B cell (primary cell): ENCODE data around the gene UBR4. TPM values are rescaled to one million over a fixed set of nuclear protein-coding genes. Genes with fewer than 3 reads are reported as not detected.

Experiments used
- ATAC-seq: fragments of 200-7000 bp; cut with Tn5 transposase; one replicate; pipeline ENCODE4 v1.10.0; 2021; ENCODE audit warnings: low read depth, mild to moderate bottlenecking, moderate number of reproducible peaks, moderate library complexity
- CTCF ChIA-PET: fragments of 350-600 bp; sonication (Branson Sonifier 250); formaldehyde crosslinking; loops from one replicate; lab custom pipeline; 2021; ENCODE audit warnings: antibody characterized with exemption, inconsistent platforms; lab: Charles Lee
- POLR2A ChIA-PET: fragments of 350-600 bp; sonication (Branson Sonifier 250); formaldehyde crosslinking; loops from one replicate; lab custom pipeline; 2021; ENCODE audit warnings: antibody characterized with exemption; lab: Charles Lee
- DNase-seq: peaks from one replicate; pipeline ENCODE4 v3.0.0; 2013
- H2AFZ ChIP-seq: 2 replicates; pipeline ENCODE4 v1.6.1; 2012; ENCODE audit warnings: mild to moderate bottlenecking, low read depth, low read length; ENCODE audit not compliant: insufficient read depth, poor library complexity, severe bottlenecking
- H3K27ac ChIP-seq, 2 donors: 1 replicate in 1 of 2; 2 replicates in 1 of 2; pipeline ENCODE4 v1.5.1; 2012 to 2013; ENCODE audit warnings: low read length in 2 of 2, mild to moderate bottlenecking in 2 of 2, moderate library complexity in 1 of 2
- H3K27me3 ChIP-seq, 4 experiments: fragments of 200-600 bp in 1 of 4; sonication (generic) in 1 of 4; replicated peaks in 1 of 4; 1 replicate in 2 of 4; 2 replicates in 2 of 4; pipeline versions ENCODE4 v1.6.1 to v1.7.0; 2013 to 2016; ENCODE audit warnings: low read length in 3 of 4, mild to moderate bottlenecking in 2 of 4, mixed read lengths in 1 of 4, moderate library complexity in 1 of 4; ENCODE audit not compliant: insufficient read depth in 4 of 4, control insufficient read depth in 3 of 4; ENCODE audit errors: control extremely low read depth in 1 of 4
- H3K36me3 ChIP-seq, 2 experiments: replicated peaks in 1 of 2; 1 replicate in 1 of 2; 2 replicates in 1 of 2; pipeline versions ENCODE4 v1.6.1 to v1.7.1; 2013; ENCODE audit warnings: low read length in 1 of 2; ENCODE audit not compliant: insufficient read depth in 2 of 2, control insufficient read depth in 1 of 2; ENCODE audit errors: control extremely low read depth in 1 of 2, extremely low read depth in 1 of 2
- H3K4me1 ChIP-seq, 2 donors: fragments of 200-600 bp in 1 of 2; sonication (generic) in 1 of 2; 1 replicate in 1 of 2; 2 replicates in 1 of 2; pipeline versions ENCODE4 v1.5.1 to v1.6.1; 2013 to 2017; ENCODE audit warnings: low read length in 2 of 2; ENCODE audit not compliant: control insufficient read depth in 2 of 2, insufficient read depth in 2 of 2
- H3K4me2 ChIP-seq: replicated peaks from 2 replicates; pipeline ENCODE3; 2012; ENCODE audit warnings: mild to moderate bottlenecking, low read depth, low read length; ENCODE audit not compliant: poor library complexity, severe bottlenecking
- H3K4me3 ChIP-seq, 5 experiments: fragments of 200-600 bp in 1 of 5; sonication (generic) in 1 of 5; 1 replicate in 3 of 5; 2 replicates in 2 of 5; pipeline versions ENCODE4 v1.5.1 to v1.7.0; 2011 to 2016; ENCODE audit warnings: low read length in 4 of 5, mild to moderate bottlenecking in 4 of 5, low read depth in 2 of 5, control low read depth in 1 of 5, moderate library complexity in 1 of 5; ENCODE audit not compliant: insufficient read depth in 1 of 5; ENCODE audit errors: control extremely low read depth in 1 of 5, extremely low read depth in 1 of 5
- H3K79me2 ChIP-seq: fragments of 200-600 bp; sonication (generic); one replicate; pipeline ENCODE4 v1.6.0; 2016; ENCODE audit warnings: low read length; ENCODE audit not compliant: control insufficient read depth, insufficient read depth
- H3K9ac ChIP-seq: fragments of 200-600 bp; sonication (generic); 2 replicates; pipeline ENCODE4 v1.6.1; 2017; ENCODE audit warnings: mild to moderate bottlenecking, low read length, moderate library complexity
- H3K9me3 ChIP-seq, 3 donors: one replicate each; pipeline versions ENCODE4 v1.6.1 to v1.7.1; 2013; ENCODE audit warnings: low read length in 2 of 3; ENCODE audit not compliant: control insufficient read depth in 2 of 3, insufficient read depth in 1 of 3; ENCODE audit errors: control extremely low read depth in 1 of 3
- H4K20me1 ChIP-seq: 2 replicates; pipeline ENCODE4 v1.6.0; 2012; ENCODE audit warnings: mild to moderate bottlenecking, low read length; ENCODE audit not compliant: insufficient read depth, control insufficient read depth, poor library complexity, severe bottlenecking
- H3K27ac Mint-ChIP-seq: one replicate; pipeline ENCODE4 v1.8.0; 2021; ENCODE audit warnings: mixed read lengths
- H3K27me3 Mint-ChIP-seq: one replicate; pipeline ENCODE4 v1.8.0; 2021; ENCODE audit warnings: mixed read lengths
- H3K4me1 Mint-ChIP-seq: one replicate; pipeline ENCODE4 v1.8.0; 2021; ENCODE audit warnings: mixed read lengths
- H3K4me3 Mint-ChIP-seq: one replicate; pipeline ENCODE4 v1.8.0; 2021; ENCODE audit warnings: mixed read lengths
- H3K9me3 Mint-ChIP-seq: one replicate; pipeline ENCODE4 v1.8.0; 2022; ENCODE audit warnings: mixed read lengths; ENCODE audit not compliant: insufficient read depth
- CTCF ChIP-seq: fragments of 200-600 bp; IDR thresholded peaks from one replicate; pipeline ENCODE4 v1.8.0; 2022; ENCODE audit warnings: antibody characterized with exemption, mild to moderate bottlenecking
- EZH2 ChIP-seq: IDR thresholded peaks from 2 replicates; pipeline ENCODE4 v1.6.1; 2012; ENCODE audit warnings: borderline replicate concordance, low read depth, mild to moderate bottlenecking, moderate library complexity, low read length; ENCODE audit not compliant: insufficient read depth, poor library complexity, severe bottlenecking
- WGBS: methylation state at CpG from one replicate; pipeline ENCODE4 v1.1.5; 2013; ENCODE audit warnings: missing lambda C conversion rate; ENCODE audit not compliant: insufficient coverage; 5-methylcytosine and 5-hydroxymethylcytosine counted together
- intact Hi-C: fragments of 100-400 bp; cut with micrococcal nuclease; formaldehyde crosslinking; loops from one replicate; pipeline ENCODE4 v1.10.0; 2022
- polyA plus RNA-seq: library from polyadenylated mRNA; depleted of rRNA; stranded (reverse); fragments of >200 nt; gene quantifications from 2 replicates; pipeline ENCODE4 v1.2.3, GENCODE V29; 2012
- total RNA-seq, 2 donors: library from RNA; stranded (reverse); fragments of 120-200 nt in 1 of 2; gene quantifications; 1 replicate in 1 of 2; 2 replicates in 1 of 2; pipeline versions ENCODE4 v1.2.3 to v1.2.4, GENCODE V29; 2013 to 2022

The UBR4 gene
- total and polyA plus RNA-seq, 2 donors (not counting 1 experiment from before 2014, with no cell fraction given): 90.0 to 190 TPM

- peaks cover 15% of the 10 kb centered on the region for H3K79me2 ChIP-seq
- no peak overlapping the region for H2AFZ ChIP-seq
- DNase-seq: no peak
- H3K4me1 Mint-ChIP-seq: peaks cover 4% of the 10 kb centered on the region
- H3K36me3 ChIP-seq: peaks cover 2 to 86% of the 10 kb centered on the region in 2 experiments
- no peak overlapping the region for H3K27ac ChIP-seq
- no peaks in the 10 kb centered on the region for H3K9me3 ChIP-seq
- 92% methylated on average over 9 of the region's 15 CpGs for WGBS
- H3K4me1 ChIP-seq: no peaks in the 10 kb centered on the region
- no peaks in the 10 kb centered on the region for H3K27me3 ChIP-seq
- no peaks in the 10 kb centered on the region for H3K27me3 Mint-ChIP-seq
- ChIA-PET POLR2A (no interaction called here), CTCF (interaction anchor here (1.0 kb wide), 1 partner anchor 10 kb away, joined by 3 read pairs; no protein-coding TSS in a partner anchor)
- H3K4me2 ChIP-seq: no peak overlapping the region
- H4K20me1 ChIP-seq: no peaks in the 10 kb centered on the region
- no peaks in the 10 kb centered on the region for H3K9me3 Mint-ChIP-seq
- H3K9ac ChIP-seq: no peak overlapping the region
- TF ChIP-seq CTCF: no peak
- no peak for TF ChIP-seq EZH2
- no peak for ATAC-seq
- intact Hi-C loops: no loop called here
- H3K27ac Mint-ChIP-seq: no peak overlapping the region
- no peak overlapping the region for H3K4me3 Mint-ChIP-seq
- H3K4me3 ChIP-seq: no peak overlapping the region
Observed at GRCh38 chr1:19222979-19223824, 13.1 kb upstream of the UBR4 start.

- H3K79me2 ChIP-seq: peaks cover 15% of the 10 kb centered on the region
- no peak for ATAC-seq
- no peak overlapping the region for H3K4me2 ChIP-seq
- no peak overlapping the region for H3K27ac ChIP-seq
- H2AFZ ChIP-seq: no peak overlapping the region
- H4K20me1 ChIP-seq: peaks cover 3% of the 10 kb centered on the region
- H3K4me1 ChIP-seq: no peaks in the 10 kb centered on the region
- intact Hi-C loops: no loop called here
- no peak for DNase-seq
- WGBS: over 99% methylated on average over 11 of the region's 11 CpGs
- ChIA-PET CTCF (interaction anchor here (1.0 kb wide), 1 partner anchor 10 kb away, joined by 3 read pairs; no protein-coding TSS in a partner anchor), POLR2A (no interaction called here)
- Mint-ChIP-seq H3K27ac (no peak overlapping the region), H3K27me3 (no peaks in the 10 kb centered on the region), H3K9me3 (no peaks in the 10 kb centered on the region), H3K4me1 (peaks cover 4% of the 10 kb centered on the region), H3K4me3 (no peak overlapping the region)
- no peak overlapping the region for H3K4me3 ChIP-seq
- TF ChIP-seq EZH2 (no peak), CTCF (no peak)
- H3K9me3 ChIP-seq: no peaks in the 10 kb centered on the region
- H3K36me3 ChIP-seq: peaks cover 2 to 84% of the 10 kb centered on the region in 2 experiments
- H3K27me3 ChIP-seq: no peaks in the 10 kb centered on the region
- no peak overlapping the region for H3K9ac ChIP-seq
Observed at GRCh38 chr1:19222573-19222972, 12.5 kb upstream of the UBR4 start.
